ENCODE measurements around the gene OGN.

The OGN gene

GRCh38 chr9:92380603-92381002 is 23.8 kb downstream of the OGN start:
- H3K79me2 ChIP-seq (ENCODE audit: insufficient read depth, low read length), result 0 out of 2 replicates have a peak, but pooled peaks cover under 1% of the 10 kb centered on the region
- H3K9me2 ChIP-seq (replicated peaks; ENCODE audit: insufficient read depth, low read length), result no peaks in the 10 kb centered on the region
- H3K27ac ChIP-seq (ENCODE audit: low read depth, low read length), result no peak overlapping the region
- peaks cover 3% of the 10 kb centered on the region; the same call in 1 of the 2 replicates for H4K20me1 ChIP-seq (ENCODE audit: low read depth, low read length)
- TF ChIP-seq EZH2phosphoT487 (conservative IDR thresholded peaks at IDR 0.05; ENCODE audit: low read length) (no peak), CTCF (IDR thresholded peaks at IDR 0.05; ENCODE audit: insufficient read depth, low read length, poor library complexity, severe bottlenecking) (no peak)
- no peak overlapping the region for H2AFZ ChIP-seq (ENCODE audit: low read depth, low read length, severe bottlenecking)
- no peaks in the 10 kb centered on the region for H3K27me3 ChIP-seq (ENCODE audit: low read length)
- H3K4me2 ChIP-seq (ENCODE audit: low read depth, low read length, poor library complexity, severe bottlenecking), result no peak overlapping the region
- no peak overlapping the region for H3K4me3 ChIP-seq (ENCODE audit: insufficient read depth, low read length, poor library complexity, severe bottlenecking)
- peaks cover 4% of the 10 kb centered on the region; the same call in 1 of the 2 replicates for H3K36me3 ChIP-seq (ENCODE audit: low read length)
- no peaks in the 10 kb centered on the region for H3K9me3 ChIP-seq (ENCODE audit: insufficient read depth, low read length)
- no peaks in the 10 kb centered on the region for H3F3A ChIP-seq (ENCODE audit: insufficient read depth)
- H3K9ac ChIP-seq (ENCODE audit: low read length), result no peak overlapping the region

- Histone ChIP-seq H3K27me3 (ENCODE audit: low read length) (no peaks in the 10 kb centered on the region), H3F3A (ENCODE audit: insufficient read depth) (no peaks in the 10 kb centered on the region), H3K36me3 (ENCODE audit: low read length) (peaks cover 9% of the 10 kb centered on the region; the same call in 1 of the 2 replicates), H3K4me3 (ENCODE audit: insufficient read depth, low read length, poor library complexity, severe bottlenecking) (no peak overlapping the region), H4K20me1 (ENCODE audit: low read depth, low read length) (peaks cover 3% of the 10 kb centered on the region; the same call in 1 of the 2 replicates), H3K27ac (ENCODE audit: low read depth, low read length) (no peak overlapping the region), H3K9me2 (replicated peaks; ENCODE audit: insufficient read depth, low read length) (no peaks in the 10 kb centered on the region), H3K79me2 (ENCODE audit: insufficient read depth, low read length) (peaks cover 14% of the 10 kb centered on the region; the same call in 1 of the 2 replicates), H3K9me3 (ENCODE audit: insufficient read depth, low read length) (no peaks in the 10 kb centered on the region), H2AFZ (ENCODE audit: low read depth, low read length, severe bottlenecking) (no peak overlapping the region), H3K4me2 (ENCODE audit: low read depth, low read length, poor library complexity, severe bottlenecking) (no peak overlapping the region), H3K9ac (ENCODE audit: low read length) (no peak overlapping the region)
- no peak for TF ChIP-seq EZH2phosphoT487 (conservative IDR thresholded peaks at IDR 0.05; ENCODE audit: low read length)
- no peak for TF ChIP-seq CTCF (IDR thresholded peaks at IDR 0.05; ENCODE audit: insufficient read depth, low read length, poor library complexity, severe bottlenecking)
These were observed 25.4 kb downstream of the OGN start for GRCh38 chr9:92378865-92379560.

- H3K4me2 ChIP-seq (ENCODE audit: low read depth, low read length, poor library complexity, severe bottlenecking), result no peak overlapping the region
- H3K27me3 ChIP-seq (ENCODE audit: low read length), result no peaks in the 10 kb centered on the region
- no peaks in the 10 kb centered on the region for H3K9me3 ChIP-seq (ENCODE audit: insufficient read depth, low read length)
- TF ChIP-seq CTCF (IDR thresholded peaks at IDR 0.05; ENCODE audit: insufficient read depth, low read length, poor library complexity, severe bottlenecking) (no peak), EZH2phosphoT487 (conservative IDR thresholded peaks at IDR 0.05; ENCODE audit: low read length) (no peak)
- no peak overlapping the region for H3K9ac ChIP-seq (ENCODE audit: low read length)
- H3K36me3 ChIP-seq (ENCODE audit: low read length), result peaks cover 5% of the 10 kb centered on the region; the same call in 1 of the 2 replicates
- no peaks in the 10 kb centered on the region for H3F3A ChIP-seq (ENCODE audit: insufficient read depth)
- peaks cover 18% of the 10 kb centered on the region for H3K79me2 ChIP-seq (ENCODE audit: insufficient read depth, low read length)
- H2AFZ ChIP-seq (ENCODE audit: low read depth, low read length, severe bottlenecking), result no peak overlapping the region
- H3K27ac ChIP-seq (ENCODE audit: low read depth, low read length), result no peak overlapping the region
- H4K20me1 ChIP-seq (ENCODE audit: low read depth, low read length), result no peaks in the 10 kb centered on the region
- H3K4me3 ChIP-seq (ENCODE audit: insufficient read depth, low read length, poor library complexity, severe bottlenecking), result no peak overlapping the region
- H3K9me2 ChIP-seq (replicated peaks; ENCODE audit: insufficient read depth, low read length), result no peaks in the 10 kb centered on the region
These were observed 26.5 kb downstream of the OGN start for GRCh38 chr9:92377876-92378275.
